Measurements from ENCODE around the gene SPATA13. TPM values are rescaled to one million over a fixed set of nuclear protein-coding genes. Genes with fewer than 3 reads are reported as not detected.
A peak's percentile ranks its signal among the peaks of the same experiment; 100 is the strongest.

The SPATA13 gene
- total RNA-seq, 2 donors from 2014 or later, result 85.2 to 163 TPM

DNA sequence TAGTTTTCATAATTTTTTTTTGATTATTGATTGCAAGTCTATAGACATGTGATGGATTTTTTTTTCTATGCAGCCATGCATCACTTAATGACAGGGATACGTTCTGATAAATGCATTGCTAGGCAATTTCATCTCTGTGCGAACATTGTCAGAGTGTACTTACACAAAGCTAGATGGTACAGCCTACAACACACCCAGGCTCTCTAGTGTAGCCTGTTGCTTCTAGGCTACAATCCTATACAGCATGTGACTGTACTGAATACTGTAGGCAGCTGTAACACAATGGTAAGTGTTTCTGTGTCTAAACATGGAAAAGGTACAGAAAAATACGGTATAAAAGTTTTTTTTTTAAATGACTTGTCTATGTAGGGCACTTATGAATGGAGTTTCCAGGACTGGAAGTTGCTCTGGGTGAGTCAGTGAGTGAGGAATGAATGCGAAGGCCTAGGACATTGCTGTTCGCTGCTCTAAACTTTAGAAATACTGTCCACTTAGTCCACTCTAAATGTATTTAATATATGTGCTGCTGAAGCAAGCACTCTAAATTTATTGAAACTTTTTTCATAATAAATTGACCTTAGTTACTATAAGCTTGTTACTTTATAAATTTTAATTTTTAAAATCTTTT lies 20.3 kb downstream of the SPATA13 start:
- DNase-seq (ENCODE audit: low spot score), result no peak
- no peak overlapping the region for H3K4me3 ChIP-seq
- no peak overlapping the region for H3K27ac ChIP-seq
- H3K4me1 ChIP-seq (replicated peaks), result peaks cover 3% of the 10 kb centered on the region
- no peaks in the 10 kb centered on the region for H3K36me3 ChIP-seq
- intact Hi-C loops (cut with DNase I), result no loop called here
- 89% methylated on average over 5 of the region's 5 CpGs for WGBS
- TF ChIP-seq POLR2A (IDR thresholded peaks at IDR 0.05) (no peak), POLR2AphosphoS5 (IDR thresholded peaks at IDR 0.05) (no peak)
- TF ChIP-seq, protein P1, sequence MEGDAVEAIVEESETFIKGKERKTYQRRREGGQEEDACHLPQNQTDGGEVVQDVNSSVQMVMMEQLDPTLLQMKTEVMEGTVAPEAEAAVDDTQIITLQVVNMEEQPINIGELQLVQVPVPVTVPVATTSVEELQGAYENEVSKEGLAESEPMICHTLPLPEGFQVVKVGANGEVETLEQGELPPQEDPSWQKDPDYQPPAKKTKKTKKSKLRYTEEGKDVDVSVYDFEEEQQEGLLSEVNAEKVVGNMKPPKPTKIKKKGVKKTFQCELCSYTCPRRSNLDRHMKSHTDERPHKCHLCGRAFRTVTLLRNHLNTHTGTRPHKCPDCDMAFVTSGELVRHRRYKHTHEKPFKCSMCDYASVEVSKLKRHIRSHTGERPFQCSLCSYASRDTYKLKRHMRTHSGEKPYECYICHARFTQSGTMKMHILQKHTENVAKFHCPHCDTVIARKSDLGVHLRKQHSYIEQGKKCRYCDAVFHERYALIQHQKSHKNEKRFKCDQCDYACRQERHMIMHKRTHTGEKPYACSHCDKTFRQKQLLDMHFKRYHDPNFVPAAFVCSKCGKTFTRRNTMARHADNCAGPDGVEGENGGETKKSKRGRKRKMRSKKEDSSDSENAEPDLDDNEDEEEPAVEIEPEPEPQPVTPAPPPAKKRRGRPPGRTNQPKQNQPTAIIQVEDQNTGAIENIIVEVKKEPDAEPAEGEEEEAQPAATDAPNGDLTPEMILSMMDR (IDR thresholded peaks at IDR 0.05), result no peak
- no peaks in the 10 kb centered on the region for H3K27me3 ChIP-seq (replicated peaks; ENCODE audit: insufficient read depth)
- H3K9me3 ChIP-seq, result no peaks in the 10 kb centered on the region

DNA sequence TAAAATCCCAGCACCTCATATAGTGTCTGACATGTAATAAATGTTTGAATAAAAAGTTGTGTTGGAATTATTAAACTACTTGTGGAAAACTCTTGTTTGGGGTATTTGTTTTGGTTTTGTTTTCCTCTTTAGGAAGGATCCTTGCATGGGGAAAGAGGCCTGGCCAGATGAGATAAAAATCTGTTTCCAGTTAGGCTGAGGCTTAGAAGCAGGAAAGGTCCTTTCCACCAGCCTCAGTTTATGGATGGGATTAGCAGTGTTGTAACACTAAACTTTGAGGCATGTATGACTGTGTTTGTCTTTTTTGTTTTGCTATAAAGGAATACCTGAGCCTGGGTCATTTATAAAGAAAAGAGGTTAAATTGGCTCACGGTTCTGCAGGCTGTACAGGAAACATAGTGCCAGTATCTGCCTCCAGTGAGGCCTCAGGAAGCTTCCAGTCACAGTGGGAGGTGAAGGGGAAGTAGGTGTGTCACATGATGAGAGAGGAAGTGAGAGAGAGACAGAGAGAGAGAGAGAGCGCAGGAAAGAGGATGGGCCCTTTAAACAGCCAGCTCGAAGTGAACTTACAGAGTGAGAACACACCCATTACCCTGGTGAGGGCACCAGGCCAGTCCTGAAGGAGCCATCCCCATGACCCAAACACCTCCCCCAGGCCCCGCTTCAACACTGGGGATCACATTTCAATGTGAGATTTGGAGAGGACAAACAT lies 21.6 kb downstream of the SPATA13 start:
- no peak for TF ChIP-seq POLR2A (IDR thresholded peaks at IDR 0.05)
- TF ChIP-seq, protein P1 (IDR thresholded peaks at IDR 0.05), result no peak
- TF ChIP-seq POLR2AphosphoS5 (IDR thresholded peaks at IDR 0.05), result no peak
- Histone ChIP-seq H3K4me3 (no peak overlapping the region), H3K36me3 (no peaks in the 10 kb centered on the region), H3K27me3 (replicated peaks; ENCODE audit: insufficient read depth) (no peaks in the 10 kb centered on the region), H3K27ac (peak overlapping the region; percentile 29 to 33), H3K4me1 (replicated peaks) (no peaks in the 10 kb centered on the region), H3K9me3 (no peaks in the 10 kb centered on the region)
- no peak for DNase-seq (ENCODE audit: low spot score)
- 73% methylated on average over 4 of the region's 4 CpGs for WGBS
- intact Hi-C loops (cut with DNase I), result no loop called here

DNA sequence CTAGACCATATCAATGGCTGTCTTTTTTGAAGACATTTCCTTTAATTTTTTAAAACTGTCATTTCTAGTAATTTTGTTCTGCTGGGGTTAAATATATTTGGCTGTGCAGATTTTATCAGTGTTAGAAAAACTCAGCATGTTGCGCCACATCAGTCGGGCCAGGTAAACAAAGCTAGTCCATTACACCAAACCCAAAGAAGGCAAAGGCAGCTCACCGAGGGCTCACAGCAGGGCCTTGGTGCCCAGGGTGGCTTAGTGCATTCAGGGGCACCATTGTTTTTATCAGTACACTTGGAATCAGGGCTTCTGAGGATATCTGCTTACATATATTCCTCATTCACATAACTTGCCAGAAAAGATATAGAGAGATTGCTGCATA lies 22.2 kb downstream of the SPATA13 start:
- no peaks in the 10 kb centered on the region for H3K27me3 ChIP-seq (replicated peaks; ENCODE audit: insufficient read depth)
- H3K36me3 ChIP-seq, result no peaks in the 10 kb centered on the region
- WGBS, result 44% methylated on average over 3 of the region's 3 CpGs
- peak overlapping the region; percentile 29 to 33 for H3K27ac ChIP-seq
- intact Hi-C loops (cut with DNase I), result no loop called here
- DNase-seq (ENCODE audit: low spot score), result no peak
- no peaks in the 10 kb centered on the region for H3K9me3 ChIP-seq
- TF ChIP-seq POLR2AphosphoS5 (IDR thresholded peaks at IDR 0.05), result no peak
- TF ChIP-seq, protein P1 (IDR thresholded peaks at IDR 0.05), result no peak
- no peak for TF ChIP-seq POLR2A (IDR thresholded peaks at IDR 0.05)
- no peak overlapping the region for H3K4me3 ChIP-seq
- H3K4me1 ChIP-seq (replicated peaks), result no peaks in the 10 kb centered on the region

DNA sequence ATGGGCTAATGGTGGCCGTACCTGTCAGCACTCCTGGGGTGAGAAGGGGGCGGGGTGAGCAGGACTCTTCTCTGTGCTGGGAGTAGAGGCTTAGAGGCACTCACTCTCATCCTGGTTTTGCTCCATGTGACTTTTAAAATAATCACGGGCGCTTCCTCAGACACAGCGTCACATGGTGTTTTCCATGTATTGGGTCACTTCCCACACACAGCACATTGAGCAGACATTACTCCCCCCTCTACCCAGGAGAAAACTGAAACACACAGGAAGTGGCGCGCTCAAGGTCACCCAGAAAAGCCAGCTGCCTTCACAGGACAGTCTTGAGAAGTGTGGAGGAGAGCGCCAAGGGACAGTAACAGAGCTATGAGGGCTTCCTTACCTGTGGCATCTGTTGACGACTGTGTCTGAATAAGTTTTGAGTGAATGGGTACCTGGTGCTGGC lies 23.2 kb downstream of the SPATA13 start:
- 92% methylated on average over 9 of the region's 9 CpGs for WGBS
- no peaks in the 10 kb centered on the region for H3K9me3 ChIP-seq
- TF ChIP-seq, protein P1 (IDR thresholded peaks at IDR 0.05), result no peak
- TF ChIP-seq POLR2AphosphoS5 (IDR thresholded peaks at IDR 0.05) (no peak), POLR2A (IDR thresholded peaks at IDR 0.05) (no peak)
- no peaks in the 10 kb centered on the region for H3K27me3 ChIP-seq (replicated peaks; ENCODE audit: insufficient read depth)
- DNase-seq (ENCODE audit: low spot score), result no peak
- no peak overlapping the region for H3K4me3 ChIP-seq
- H3K27ac ChIP-seq, result no peak overlapping the region
- intact Hi-C loops (cut with DNase I), result no loop called here
- H3K4me1 ChIP-seq (replicated peaks), result no peaks in the 10 kb centered on the region
- no peaks in the 10 kb centered on the region for H3K36me3 ChIP-seq
